Thyroid gland (tissue), 4 donors: ENCODE measurements around the gene KPTN.

Experiments used
- POLR2A ChIP-seq, 2 donors: fragments of 450-650 bp; IDR thresholded peaks; one replicate each; pipeline ENCODE4 v1.6.1; 2017; ENCODE audit warnings: antibody characterized with exemption in 2 of 2, mild to moderate bottlenecking in 2 of 2, moderate library complexity in 1 of 2
- TF ChIP-seq, protein P1 (sequence below), 6 experiments: fragments of 200-600 bp in 3 of 6; fragments of 450-650 bp in 3 of 6; sonication (generic) in 3 of 6; IDR thresholded peaks; one replicate each; pipeline ENCODE4 v1.5.1; 2016 to 2019; ENCODE audit warnings: antibody characterized with exemption in 6 of 6, mild to moderate bottlenecking in 2 of 6, inconsistent platforms in 1 of 6, moderate library complexity in 1 of 6

DNA sequence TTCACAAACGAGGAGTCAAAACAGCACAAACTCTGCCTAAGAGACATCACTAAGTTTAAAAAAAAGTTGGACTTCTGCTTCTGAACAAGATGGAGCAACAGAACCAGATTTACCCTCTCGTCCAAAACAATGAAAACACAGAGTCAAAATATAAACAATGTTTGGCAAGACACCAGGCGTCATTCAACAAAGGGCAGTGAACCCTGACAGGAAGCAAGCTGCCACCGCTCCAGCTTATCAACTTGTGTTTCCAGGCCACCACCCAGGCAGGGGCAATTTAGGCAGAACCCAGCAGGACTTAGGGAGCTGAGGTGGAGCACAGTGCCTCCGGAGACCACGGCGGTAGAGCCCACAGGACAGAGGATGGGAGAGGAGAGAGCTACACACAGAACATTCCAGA lies 39.5 kb upstream of the KPTN start:
- TF ChIP-seq, protein P1, sequence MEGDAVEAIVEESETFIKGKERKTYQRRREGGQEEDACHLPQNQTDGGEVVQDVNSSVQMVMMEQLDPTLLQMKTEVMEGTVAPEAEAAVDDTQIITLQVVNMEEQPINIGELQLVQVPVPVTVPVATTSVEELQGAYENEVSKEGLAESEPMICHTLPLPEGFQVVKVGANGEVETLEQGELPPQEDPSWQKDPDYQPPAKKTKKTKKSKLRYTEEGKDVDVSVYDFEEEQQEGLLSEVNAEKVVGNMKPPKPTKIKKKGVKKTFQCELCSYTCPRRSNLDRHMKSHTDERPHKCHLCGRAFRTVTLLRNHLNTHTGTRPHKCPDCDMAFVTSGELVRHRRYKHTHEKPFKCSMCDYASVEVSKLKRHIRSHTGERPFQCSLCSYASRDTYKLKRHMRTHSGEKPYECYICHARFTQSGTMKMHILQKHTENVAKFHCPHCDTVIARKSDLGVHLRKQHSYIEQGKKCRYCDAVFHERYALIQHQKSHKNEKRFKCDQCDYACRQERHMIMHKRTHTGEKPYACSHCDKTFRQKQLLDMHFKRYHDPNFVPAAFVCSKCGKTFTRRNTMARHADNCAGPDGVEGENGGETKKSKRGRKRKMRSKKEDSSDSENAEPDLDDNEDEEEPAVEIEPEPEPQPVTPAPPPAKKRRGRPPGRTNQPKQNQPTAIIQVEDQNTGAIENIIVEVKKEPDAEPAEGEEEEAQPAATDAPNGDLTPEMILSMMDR (IDR thresholded peaks at IDR 0.05): no peak
- no peak for TF ChIP-seq POLR2A (IDR thresholded peaks at IDR 0.05)
